ENCODE data around the gene NOL8.

The NOL8 gene

GRCh38 chr9:92313624-92314012, 11.5 kb downstream of the NOL8 start:
- no peaks in the 10 kb centered on the region for H3K27me3 ChIP-seq (replicated peaks; ENCODE audit: insufficient read depth, low read length)
- no peak overlapping the region for H2AFZ ChIP-seq (ENCODE audit: low read length)
- H3K4me1 ChIP-seq (ENCODE audit: low read length), result peaks cover 25% of the 10 kb centered on the region
- H3K4me3 ChIP-seq (ENCODE audit: low read length), result no peak overlapping the region
- no peak overlapping the region for H3K9ac ChIP-seq (ENCODE audit: low read length)
- H4K20me1 ChIP-seq (ENCODE audit: insufficient read depth, low read length), result no peaks in the 10 kb centered on the region
- H3K79me2 ChIP-seq (ENCODE audit: low read length), result peaks cover 40% of the 10 kb centered on the region
- no peak overlapping the region for H3K4me2 ChIP-seq (ENCODE audit: low read depth, low read length)
- TF ChIP-seq EZH2phosphoT487 (IDR thresholded peaks at IDR 0.05; ENCODE audit: low read length) (no peak), CTCF (IDR thresholded peaks at IDR 0.05; ENCODE audit: low read length) (no peak), EZH2 (optimal IDR thresholded peaks at IDR 0.05; ENCODE audit: low read depth, low read length) (no peak)
- DNase-seq, result no peak
- no peaks in the 10 kb centered on the region for H3F3A ChIP-seq (ENCODE audit: insufficient read depth, low read length)
- H3K9me2 ChIP-seq (replicated peaks; ENCODE audit: insufficient read depth, low read length), result no peaks in the 10 kb centered on the region
- H3K9me3 ChIP-seq (replicated peaks; ENCODE audit: insufficient read depth, low read length), result no peaks in the 10 kb centered on the region
- peaks cover 9% of the 10 kb centered on the region for H3K36me3 ChIP-seq (replicated peaks; ENCODE audit: insufficient read depth, low read length)
- no peak overlapping the region for H3K27ac ChIP-seq (ENCODE audit: low read length)

DNA sequence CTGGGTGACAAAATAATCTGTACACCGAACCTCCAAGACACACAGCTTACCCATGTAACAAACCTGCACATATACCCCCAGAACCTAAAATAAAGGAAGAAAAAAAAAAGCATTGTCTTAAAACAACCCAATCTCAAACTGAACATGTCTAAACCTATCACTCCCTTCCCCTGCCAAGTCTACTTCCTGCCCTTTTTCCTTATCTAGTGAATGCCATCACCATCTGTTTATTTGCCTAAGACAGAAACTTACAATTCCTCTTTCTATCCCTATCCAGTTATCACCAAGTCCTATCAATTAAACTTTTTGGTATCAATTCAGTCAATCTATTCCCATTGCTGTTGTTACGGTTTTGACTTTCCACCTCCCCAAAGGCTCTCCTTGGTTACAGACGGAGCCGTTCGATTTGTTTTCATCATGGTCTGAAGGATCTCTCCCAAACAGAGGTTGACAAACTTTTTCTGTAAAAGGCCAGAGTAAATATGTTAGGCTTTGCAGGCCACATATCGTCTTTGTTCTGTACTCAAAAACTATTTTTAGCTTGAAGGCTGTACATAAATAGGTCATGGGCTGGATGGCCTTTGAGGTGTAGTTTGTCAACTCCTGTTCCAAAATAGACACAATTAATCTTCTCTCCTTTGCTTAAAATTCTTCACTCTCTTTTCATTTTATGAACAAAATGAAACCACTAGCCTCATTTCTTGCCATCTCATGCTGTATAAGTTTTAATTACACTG, 12.1 kb downstream of the NOL8 start:
- peaks cover 6% of the 10 kb centered on the region for H3K36me3 ChIP-seq (replicated peaks; ENCODE audit: insufficient read depth, low read length)
- no peak for DNase-seq

GRCh38 chr9:92310562-92310961, 14.6 kb downstream of the NOL8 start:
- no peak overlapping the region for H3K9ac ChIP-seq (ENCODE audit: low read length)
- peaks cover 59% of the 10 kb centered on the region for H3K79me2 ChIP-seq (ENCODE audit: low read length)
- no peaks in the 10 kb centered on the region for H3K9me3 ChIP-seq (replicated peaks; ENCODE audit: insufficient read depth, low read length)
- H4K20me1 ChIP-seq (ENCODE audit: insufficient read depth, low read length), result no peaks in the 10 kb centered on the region
- H3K4me1 ChIP-seq (ENCODE audit: low read length), result peaks cover 45% of the 10 kb centered on the region
- no peaks in the 10 kb centered on the region for H3K9me2 ChIP-seq (replicated peaks; ENCODE audit: insufficient read depth, low read length)
- no peak overlapping the region for H3K27ac ChIP-seq (ENCODE audit: low read length)
- H3K36me3 ChIP-seq (replicated peaks; ENCODE audit: insufficient read depth, low read length), result peaks cover 10% of the 10 kb centered on the region
- no peak overlapping the region for H3K4me3 ChIP-seq (ENCODE audit: low read length)
- no peak overlapping the region for H2AFZ ChIP-seq (ENCODE audit: low read length)
- peaks cover 4% of the 10 kb centered on the region; the same call in 1 of the 2 replicates for H3F3A ChIP-seq (ENCODE audit: insufficient read depth, low read length)
- no peak for DNase-seq
- no peak overlapping the region for H3K4me2 ChIP-seq (ENCODE audit: low read depth, low read length)
- no peaks in the 10 kb centered on the region for H3K27me3 ChIP-seq (replicated peaks; ENCODE audit: insufficient read depth, low read length)
- TF ChIP-seq EZH2phosphoT487 (IDR thresholded peaks at IDR 0.05; ENCODE audit: low read length) (no peak), CTCF (IDR thresholded peaks at IDR 0.05; ENCODE audit: low read length) (no peak), EZH2 (optimal IDR thresholded peaks at IDR 0.05; ENCODE audit: low read depth, low read length) (no peak)

More for the DNA sequence above, 12.1 kb downstream of the NOL8 start:
- H3K27me3 ChIP-seq (replicated peaks; ENCODE audit: insufficient read depth, low read length), result no peaks in the 10 kb centered on the region
- H3K9ac ChIP-seq (ENCODE audit: low read length), result no peak overlapping the region
- H3K4me2 ChIP-seq (ENCODE audit: low read depth, low read length), result no peak overlapping the region
- H3F3A ChIP-seq (ENCODE audit: insufficient read depth, low read length), result no peaks in the 10 kb centered on the region
- no peak overlapping the region for H2AFZ ChIP-seq (ENCODE audit: low read length)
- H3K9me2 ChIP-seq (replicated peaks; ENCODE audit: insufficient read depth, low read length), result no peaks in the 10 kb centered on the region
- H3K79me2 ChIP-seq (ENCODE audit: low read length), result peaks cover 45% of the 10 kb centered on the region
- TF ChIP-seq CTCF (IDR thresholded peaks at IDR 0.05; ENCODE audit: low read length) (no peak), EZH2 (optimal IDR thresholded peaks at IDR 0.05; ENCODE audit: low read depth, low read length) (no peak), EZH2phosphoT487 (IDR thresholded peaks at IDR 0.05; ENCODE audit: low read length) (no peak)
- no peaks in the 10 kb centered on the region for H4K20me1 ChIP-seq (ENCODE audit: insufficient read depth, low read length)
- H3K27ac ChIP-seq (ENCODE audit: low read length), result no peak overlapping the region
- H3K4me1 ChIP-seq (ENCODE audit: low read length), result peaks cover 31% of the 10 kb centered on the region
- H3K4me3 ChIP-seq (ENCODE audit: low read length), result no peak overlapping the region
- no peaks in the 10 kb centered on the region for H3K9me3 ChIP-seq (replicated peaks; ENCODE audit: insufficient read depth, low read length)
